NCI-H748 (cell line): ENCODE data around the gene FOXD4L1.
"Not testable (repeated sequence)": the region's sequence is repeated elsewhere in the genome, so short reads cannot be mapped to it uniquely, and the experiment has no call there.

Experiments used
- DNase-seq: peaks from one replicate; lab custom pipeline; 2025; ENCODE audit not compliant: unreplicated experiment; lab: John Stamatoyannopoulos, UW

Gene FOXD4L1

DNA sequence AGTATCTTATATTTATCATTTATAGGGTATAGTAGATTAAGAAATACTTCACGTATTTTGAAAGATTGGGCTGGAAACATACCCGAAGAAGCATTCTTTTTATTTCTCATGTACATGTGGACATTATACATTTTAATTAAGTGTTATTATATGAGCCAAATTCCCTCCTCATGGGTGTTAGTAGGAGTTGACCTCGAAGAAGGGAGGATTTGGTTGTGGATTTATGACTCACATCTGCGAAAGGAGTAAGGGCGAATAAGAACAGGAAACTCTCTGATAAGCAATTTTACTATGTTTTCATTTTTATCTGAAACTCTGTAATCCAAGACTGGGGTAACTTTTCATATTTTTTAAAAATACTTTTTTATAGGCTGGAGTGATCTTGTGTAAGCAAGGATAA, 23.0 kb downstream of the FOXD4L1 start:
- DNase-seq: not testable (repeated sequence)

DNA sequence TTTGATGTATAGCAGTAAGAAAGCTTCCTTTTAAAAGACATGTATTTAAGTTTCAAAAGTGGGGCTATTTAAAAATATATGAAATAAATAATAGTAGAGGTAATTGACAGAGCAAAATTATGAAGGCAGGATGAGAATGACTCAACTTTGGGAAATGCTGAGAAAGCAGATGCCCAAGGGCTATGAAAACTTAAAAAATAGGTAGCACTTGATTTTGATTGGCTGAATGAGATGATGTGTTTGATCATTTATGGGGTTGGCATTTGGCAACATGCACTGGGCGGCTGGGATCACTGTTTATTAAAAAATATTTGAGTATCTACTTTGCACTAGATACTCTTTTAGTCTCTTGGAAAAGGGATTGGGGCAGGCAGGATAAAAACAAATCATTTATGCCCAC, 26.5 kb downstream of the FOXD4L1 start:
- DNase-seq: not testable (repeated sequence)

DNA sequence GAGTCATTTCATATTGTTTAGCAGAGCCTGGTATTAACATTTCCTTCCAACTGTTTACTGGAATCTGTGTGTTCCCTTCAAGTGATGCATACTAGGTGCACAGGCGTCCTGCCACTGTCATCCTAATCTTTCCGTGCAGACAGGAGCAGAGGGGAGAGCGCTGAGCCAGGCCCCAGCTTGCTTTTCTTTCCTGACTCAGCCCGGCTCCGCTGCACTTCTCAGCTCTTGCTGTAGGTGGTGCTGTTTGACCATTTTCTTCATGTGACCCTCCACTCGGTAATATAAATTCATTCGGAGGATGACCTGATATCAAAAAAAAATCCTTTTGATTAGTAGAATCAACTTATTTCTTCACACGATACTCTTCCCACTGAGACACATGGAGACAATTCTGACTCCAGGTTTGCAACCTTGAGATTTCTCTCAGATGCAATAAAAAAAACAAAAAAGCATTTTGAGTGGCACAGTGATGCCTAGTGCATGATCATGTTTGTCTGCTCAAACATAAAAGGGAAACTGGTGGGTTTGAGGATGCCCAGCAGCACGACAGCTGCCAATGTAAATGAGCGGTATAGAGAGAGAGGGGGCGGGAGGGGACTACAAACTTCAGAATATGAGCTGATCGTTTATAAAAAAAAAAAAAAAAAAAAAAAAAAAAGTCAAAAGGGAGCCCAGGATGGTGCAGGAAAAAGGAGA, 29.0 kb downstream of the FOXD4L1 start:
- not testable (repeated sequence) for DNase-seq

DNA sequence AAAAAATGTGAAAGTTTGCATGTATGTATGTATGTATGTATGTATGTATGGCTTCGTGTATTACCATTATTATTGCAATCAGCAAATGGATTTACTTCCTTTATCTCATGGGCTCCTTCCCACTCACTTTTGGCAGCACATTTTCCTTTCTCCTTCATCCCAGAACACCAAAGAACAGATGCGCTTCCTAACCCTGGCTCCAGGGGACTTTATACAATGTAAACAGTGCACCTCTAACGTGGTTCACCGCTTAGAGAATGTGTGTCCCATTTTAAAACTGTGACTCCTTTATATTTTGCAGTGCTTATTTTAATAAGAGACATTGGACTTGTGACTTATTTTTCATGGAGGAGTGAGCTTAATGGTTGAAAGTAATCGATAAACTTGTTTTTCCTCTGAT, 29.7 kb downstream of the FOXD4L1 start:
- DNase-seq: not testable (repeated sequence)

DNA sequence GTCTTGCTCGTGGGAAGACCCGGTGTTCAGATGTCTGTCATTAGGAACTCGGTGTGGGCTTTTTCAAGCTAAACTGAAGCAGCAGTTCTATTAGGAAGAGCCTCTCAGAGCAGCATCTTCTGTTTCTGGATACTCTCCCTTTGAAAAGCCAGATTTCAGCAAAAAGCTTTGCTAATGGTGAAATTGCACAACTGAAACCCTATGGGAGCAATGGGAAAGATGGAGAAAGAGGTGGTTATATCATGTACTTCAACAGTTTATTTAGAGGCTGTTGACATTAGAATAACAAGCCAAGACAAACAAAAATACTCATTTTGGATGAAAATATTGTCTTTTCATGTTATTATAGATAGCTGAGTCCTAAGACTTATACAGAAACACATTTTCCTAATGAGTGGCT, 30.4 kb downstream of the FOXD4L1 start:
- not testable (repeated sequence) for DNase-seq

DNA sequence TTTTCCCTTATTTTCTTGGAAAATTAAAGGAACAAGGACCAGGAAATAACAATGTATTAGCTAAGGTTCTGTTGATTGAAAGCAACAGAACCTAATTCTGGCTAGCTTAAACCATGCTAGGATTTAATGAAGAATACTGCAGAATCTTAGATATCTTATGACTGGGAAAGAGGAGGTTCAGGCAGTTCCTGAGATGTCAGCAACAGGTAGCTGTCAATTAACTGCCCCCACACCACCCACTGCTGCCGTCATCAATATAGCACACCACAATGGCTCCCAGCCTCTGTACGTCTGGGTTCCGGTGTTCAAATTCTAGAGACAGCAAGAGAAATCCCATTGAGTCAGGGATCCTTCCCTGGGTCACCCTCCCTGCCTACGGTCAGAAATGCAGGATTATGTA, 34.5 kb downstream of the FOXD4L1 start:
- not testable (repeated sequence) for DNase-seq

DNA sequence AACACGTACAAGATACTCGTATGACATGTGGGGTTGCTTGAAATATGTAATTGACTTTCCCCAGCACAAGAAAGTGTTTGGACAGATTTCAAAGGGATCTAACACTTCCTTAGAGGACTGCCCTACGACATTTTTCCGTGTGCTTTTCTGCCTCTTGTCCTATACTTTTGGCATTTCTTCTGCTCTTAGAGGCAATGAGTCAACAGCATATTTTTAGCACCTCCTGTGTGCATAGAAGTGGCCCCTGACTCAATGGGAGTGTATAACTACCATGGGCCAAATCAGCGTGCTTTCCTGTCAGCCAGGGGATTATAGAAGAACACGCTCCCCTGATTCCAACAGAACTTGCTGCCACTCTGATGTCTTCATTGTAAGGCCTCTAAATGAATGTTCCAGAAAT, 38.1 kb downstream of the FOXD4L1 start:
- not testable (repeated sequence) for DNase-seq

DNA sequence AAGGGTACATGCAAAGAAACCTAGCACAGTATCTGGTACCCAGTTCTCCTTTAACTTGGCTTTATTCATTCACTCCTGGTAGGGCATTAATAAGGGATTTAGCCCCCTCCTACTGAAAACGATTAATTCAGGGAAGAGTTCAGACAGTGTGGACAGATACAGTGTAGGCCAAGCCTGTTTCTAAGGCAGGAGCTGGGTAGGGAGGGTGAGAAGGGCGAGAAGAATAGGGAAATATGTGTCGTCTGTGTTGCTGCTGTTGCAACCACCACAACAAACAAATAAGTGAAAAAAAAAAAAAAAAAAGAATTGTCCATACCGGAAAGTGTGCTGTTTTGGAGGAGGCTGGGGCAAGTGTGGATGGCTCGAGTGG, 42.4 kb downstream of the FOXD4L1 start:
- DNase-seq: not testable (repeated sequence)

DNA sequence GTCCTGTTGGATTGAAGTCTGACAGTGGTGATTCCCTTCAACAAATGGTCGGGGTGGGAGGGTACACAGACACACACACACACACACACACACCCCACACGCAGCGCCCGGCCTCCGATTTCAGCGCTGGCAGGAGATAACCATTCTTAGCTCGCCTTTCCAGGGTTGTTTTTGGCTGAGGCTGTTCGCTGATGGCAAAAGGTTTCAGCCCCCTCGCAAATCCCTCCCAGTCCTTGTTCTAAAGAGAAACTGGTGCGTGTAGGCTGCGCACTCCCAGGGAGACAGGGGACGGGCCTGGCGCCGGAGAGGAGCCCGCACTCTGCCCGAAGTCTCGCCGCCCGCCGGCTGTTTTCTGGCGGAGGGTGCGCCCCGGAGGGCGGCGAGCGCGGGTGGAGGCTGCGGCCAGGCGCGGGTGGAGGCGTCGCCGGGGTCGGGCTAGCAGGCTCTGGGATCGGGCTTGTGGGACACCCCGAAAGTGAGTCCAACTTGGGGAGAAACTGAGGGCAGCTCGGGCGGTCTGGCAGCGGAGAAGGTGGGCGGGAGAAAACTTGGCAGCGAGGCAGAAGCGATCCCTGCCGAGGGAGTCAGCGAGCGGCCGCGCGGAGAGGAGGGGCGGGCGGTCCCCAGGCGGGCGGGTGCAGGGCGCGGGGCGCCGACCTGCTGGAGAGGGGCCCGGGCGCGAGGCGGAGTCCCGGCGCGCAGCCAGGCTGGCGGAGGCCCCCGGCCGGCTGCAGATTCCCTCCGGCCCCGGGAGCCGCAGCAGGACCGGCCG, 42.9 kb downstream of the FOXD4L1 start:
- not testable (repeated sequence) for DNase-seq

DNA sequence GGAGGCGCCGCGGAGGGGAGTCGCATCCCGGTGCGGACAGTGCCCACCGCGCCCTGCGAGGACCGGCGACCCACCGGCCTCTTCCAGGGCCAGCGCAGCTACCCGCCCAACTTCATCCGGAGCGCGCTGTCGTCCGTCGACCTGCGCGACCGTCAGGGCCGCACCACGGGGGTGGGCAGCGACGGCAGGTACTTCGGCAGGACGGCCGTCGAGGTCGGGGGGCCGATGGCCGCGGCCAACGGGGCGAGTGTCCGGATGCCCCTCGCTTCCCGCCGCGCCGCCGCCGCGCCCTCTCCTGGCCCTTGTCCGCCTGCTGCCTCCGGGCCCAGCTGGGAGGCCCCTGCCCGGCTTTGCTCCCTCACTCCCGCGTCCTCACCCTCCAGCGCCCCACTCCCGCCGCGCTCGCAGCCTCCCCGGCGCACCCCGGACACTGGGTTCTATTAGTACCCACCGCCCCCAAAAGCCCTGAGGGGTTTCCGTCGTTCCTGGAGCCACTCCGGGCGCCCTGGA, 43.6 kb downstream of the FOXD4L1 start:
- not testable (repeated sequence) for DNase-seq

DNA sequence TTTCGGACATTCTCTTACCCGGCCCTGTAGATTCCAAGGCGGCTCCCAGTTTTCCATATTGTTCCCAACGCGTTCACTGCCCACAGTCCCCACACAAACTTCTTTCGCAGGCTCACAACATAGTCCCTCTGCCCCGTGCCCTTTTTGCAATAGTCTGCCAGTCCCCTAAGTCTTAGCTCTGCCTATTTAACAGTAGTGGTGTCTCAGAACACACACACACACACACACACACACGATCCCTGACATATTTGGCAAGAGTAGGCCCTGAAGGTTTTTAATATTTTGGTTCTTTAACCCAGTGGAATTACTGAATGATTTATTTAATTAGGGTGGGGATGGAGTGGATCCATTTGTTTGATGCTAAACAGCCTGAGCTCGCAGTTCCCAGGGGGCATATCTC, 44.1 kb downstream of the FOXD4L1 start:
- not testable (repeated sequence) for DNase-seq
